C4-2B (cell line): ENCODE measurements around the gene BCL2L15.

Experiments used
- ZFX ChIP-seq: fragments of 450-650 bp; IDR thresholded peaks from 2 replicates; pipeline ENCODE4 v1.6.1; 2017
- TF ChIP-seq, protein P1 (sequence below): fragments of 450-650 bp; conservative IDR thresholded peaks from 2 replicates; pipeline ENCODE4 v1.5.1; 2017; ENCODE audit warnings: mild to moderate bottlenecking

DNA sequence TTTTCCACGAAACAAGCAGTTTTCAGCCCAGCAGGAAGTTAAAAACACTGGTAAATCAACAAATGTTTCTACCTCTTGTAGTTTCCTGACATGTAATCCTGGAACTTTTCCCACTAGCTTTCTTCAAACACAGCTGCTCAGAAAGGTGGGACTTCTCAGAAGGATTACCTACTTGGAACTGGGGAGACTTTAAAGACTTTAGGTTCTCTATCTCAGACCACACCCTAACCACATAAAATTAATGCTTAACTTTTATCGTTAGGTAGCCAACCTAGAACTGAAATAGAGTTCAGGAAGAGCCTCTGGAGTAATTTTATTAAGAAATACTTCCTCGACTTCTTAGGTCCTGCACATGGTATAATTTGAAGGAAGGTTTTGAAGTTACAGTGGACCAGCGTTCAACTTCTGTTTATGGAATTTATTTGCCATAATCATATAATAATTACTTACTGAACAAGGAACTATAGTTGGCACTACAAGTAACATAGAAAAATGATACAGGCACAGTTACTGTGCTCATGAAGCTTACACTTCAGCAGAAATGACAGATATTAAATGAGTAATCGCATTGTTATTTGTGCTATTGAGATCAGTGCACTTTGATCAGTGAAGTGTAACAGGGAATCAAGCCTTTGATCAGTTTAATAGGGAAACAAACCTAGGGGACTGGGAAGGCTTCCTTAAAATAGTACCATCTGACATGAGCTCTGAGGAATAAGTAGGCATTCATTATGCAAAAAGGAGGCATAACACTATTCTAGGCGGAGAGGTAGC lies at the start of gene BCL2L15:
- TF ChIP-seq, protein P1, sequence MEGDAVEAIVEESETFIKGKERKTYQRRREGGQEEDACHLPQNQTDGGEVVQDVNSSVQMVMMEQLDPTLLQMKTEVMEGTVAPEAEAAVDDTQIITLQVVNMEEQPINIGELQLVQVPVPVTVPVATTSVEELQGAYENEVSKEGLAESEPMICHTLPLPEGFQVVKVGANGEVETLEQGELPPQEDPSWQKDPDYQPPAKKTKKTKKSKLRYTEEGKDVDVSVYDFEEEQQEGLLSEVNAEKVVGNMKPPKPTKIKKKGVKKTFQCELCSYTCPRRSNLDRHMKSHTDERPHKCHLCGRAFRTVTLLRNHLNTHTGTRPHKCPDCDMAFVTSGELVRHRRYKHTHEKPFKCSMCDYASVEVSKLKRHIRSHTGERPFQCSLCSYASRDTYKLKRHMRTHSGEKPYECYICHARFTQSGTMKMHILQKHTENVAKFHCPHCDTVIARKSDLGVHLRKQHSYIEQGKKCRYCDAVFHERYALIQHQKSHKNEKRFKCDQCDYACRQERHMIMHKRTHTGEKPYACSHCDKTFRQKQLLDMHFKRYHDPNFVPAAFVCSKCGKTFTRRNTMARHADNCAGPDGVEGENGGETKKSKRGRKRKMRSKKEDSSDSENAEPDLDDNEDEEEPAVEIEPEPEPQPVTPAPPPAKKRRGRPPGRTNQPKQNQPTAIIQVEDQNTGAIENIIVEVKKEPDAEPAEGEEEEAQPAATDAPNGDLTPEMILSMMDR, result no peak
- no peak for TF ChIP-seq ZFX
